Measurements from ENCODE around the gene ARRB2. TPM values are rescaled to one million over a fixed set of nuclear protein-coding genes. Genes with fewer than 3 reads are reported as not detected.

ARRB2 gene
- total and polyA plus RNA-seq, 2 donors (not counting 3 experiments of a cell fraction or from before 2014, with no cell fraction given) = 18.6 to 21.3 TPM

GRCh38 chr17:4665027-4665426 lies 45.4 kb upstream of the ARRB2 start:
- Histone ChIP-seq H3K4me1 (ENCODE audit: control insufficient read depth, extremely low read depth, insufficient read depth, low read length) (no peaks in the 10 kb centered on the region), H3K9me1 (replicated peaks; ENCODE audit: control insufficient read depth, extremely low read depth, insufficient read depth, low read length) (no peaks in the 10 kb centered on the region), H3K36me3 (ENCODE audit: control insufficient read depth in 2 of 2, extremely low read depth in 1 of 2, insufficient read depth in 2 of 2, low read length in 2 of 2) (peaks cover 0 to 4% of the 10 kb centered on the region in 2 experiments), H2AFZ (ENCODE audit: low read depth, low read length) (no peak overlapping the region), H3K4me2 (ENCODE audit: insufficient read depth, low read length) (no peak overlapping the region), H3K79me2 (ENCODE audit: control insufficient read depth, insufficient read depth, low read length) (no peaks in the 10 kb centered on the region), H3K27ac (ENCODE audit: insufficient read depth, low read depth, low read length) (no peak overlapping the region), H3K27me3 (ENCODE audit: control insufficient read depth in 2 of 2, insufficient read depth in 2 of 2, low read length in 2 of 2) (peaks cover 3 to 6% of the 10 kb centered on the region in 2 experiments), H3K4me3 (replicated peaks in 1 of 3; ENCODE audit: insufficient read depth in 1 of 3, low read depth in 1 of 3, low read length in 3 of 3) (no peak overlapping the region), H3K9me3 (replicated peaks; ENCODE audit: control insufficient read depth, insufficient read depth, low read length) (no peaks in the 10 kb centered on the region), H4K20me1 (replicated peaks; ENCODE audit: control insufficient read depth, extremely low read depth, insufficient read depth, low read length) (no peaks in the 10 kb centered on the region), H3K9ac (replicated peaks; ENCODE audit: extremely low read depth, insufficient read depth, low read length) (no peak overlapping the region)
- ChIA-PET CTCF (no interaction called here), POLR2A (no interaction called here)
- DNase-seq (ENCODE audit: low read depth, low spot score) (no peak), FAIRE-seq (no peak)
- TF ChIP-seq JUN (IDR thresholded peaks at IDR 0.05; ENCODE audit: borderline replicate concordance, insufficient read depth, insufficient read length, low read depth) = no peak
- TF ChIP-seq GATA2 (IDR thresholded peaks at IDR 0.05; ENCODE audit: insufficient read depth, insufficient read length, low read depth, low read length) = no peak
- no peak for TF ChIP-seq EZH2 (IDR thresholded peaks at IDR 0.05; ENCODE audit: borderline replicate concordance, low read depth, low read length, severe bottlenecking)
- TF ChIP-seq, protein P1, sequence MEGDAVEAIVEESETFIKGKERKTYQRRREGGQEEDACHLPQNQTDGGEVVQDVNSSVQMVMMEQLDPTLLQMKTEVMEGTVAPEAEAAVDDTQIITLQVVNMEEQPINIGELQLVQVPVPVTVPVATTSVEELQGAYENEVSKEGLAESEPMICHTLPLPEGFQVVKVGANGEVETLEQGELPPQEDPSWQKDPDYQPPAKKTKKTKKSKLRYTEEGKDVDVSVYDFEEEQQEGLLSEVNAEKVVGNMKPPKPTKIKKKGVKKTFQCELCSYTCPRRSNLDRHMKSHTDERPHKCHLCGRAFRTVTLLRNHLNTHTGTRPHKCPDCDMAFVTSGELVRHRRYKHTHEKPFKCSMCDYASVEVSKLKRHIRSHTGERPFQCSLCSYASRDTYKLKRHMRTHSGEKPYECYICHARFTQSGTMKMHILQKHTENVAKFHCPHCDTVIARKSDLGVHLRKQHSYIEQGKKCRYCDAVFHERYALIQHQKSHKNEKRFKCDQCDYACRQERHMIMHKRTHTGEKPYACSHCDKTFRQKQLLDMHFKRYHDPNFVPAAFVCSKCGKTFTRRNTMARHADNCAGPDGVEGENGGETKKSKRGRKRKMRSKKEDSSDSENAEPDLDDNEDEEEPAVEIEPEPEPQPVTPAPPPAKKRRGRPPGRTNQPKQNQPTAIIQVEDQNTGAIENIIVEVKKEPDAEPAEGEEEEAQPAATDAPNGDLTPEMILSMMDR (IDR thresholded peaks at IDR 0.05; ENCODE audit: extremely low read depth in 1 of 2, insufficient read depth in 1 of 2, low read depth in 1 of 2, low read length in 2 of 2) = no peak
- TF ChIP-seq POLR2A (IDR thresholded peaks at IDR 0.05; ENCODE audit: low read depth, low read length) = no peak
- TF ChIP-seq, protein P2, sequence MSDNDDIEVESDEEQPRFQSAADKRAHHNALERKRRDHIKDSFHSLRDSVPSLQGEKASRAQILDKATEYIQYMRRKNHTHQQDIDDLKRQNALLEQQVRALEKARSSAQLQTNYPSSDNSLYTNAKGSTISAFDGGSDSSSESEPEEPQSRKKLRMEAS (IDR thresholded peaks at IDR 0.05; ENCODE audit: insufficient read depth, insufficient read length) = no peak
- no peak for TF ChIP-seq POLR2AphosphoS5 (IDR thresholded peaks at IDR 0.05; ENCODE audit: insufficient read depth, low read depth, low read length)
- no peak for TF ChIP-seq FOS (IDR thresholded peaks at IDR 0.05; ENCODE audit: borderline replicate concordance, insufficient read depth, low read length)
- TF ChIP-seq MYC (IDR thresholded peaks at IDR 0.05; ENCODE audit: low read depth, low read length) = no peak
- no TSS peak for BruUV-seq (replicated peaks)
- dilution Hi-C loops (cut with MboI; ENCODE audit: extremely low pct_ligation_motif_present, low sequenced_read_pairs) (no loop called here), intact Hi-C loops (cut with micrococcal nuclease) (no loop called here)

Measured in endothelial cell of umbilical vein (primary cell).